Measurements from ENCODE around the gene CDKN1B. TPM values are rescaled to one million over a fixed set of nuclear protein-coding genes. Genes with fewer than 3 reads are reported as not detected.

CDKN1B gene
- total and polyA plus RNA-seq, 7 donors: 36.8 to 106 (median 52.5) TPM

DNA sequence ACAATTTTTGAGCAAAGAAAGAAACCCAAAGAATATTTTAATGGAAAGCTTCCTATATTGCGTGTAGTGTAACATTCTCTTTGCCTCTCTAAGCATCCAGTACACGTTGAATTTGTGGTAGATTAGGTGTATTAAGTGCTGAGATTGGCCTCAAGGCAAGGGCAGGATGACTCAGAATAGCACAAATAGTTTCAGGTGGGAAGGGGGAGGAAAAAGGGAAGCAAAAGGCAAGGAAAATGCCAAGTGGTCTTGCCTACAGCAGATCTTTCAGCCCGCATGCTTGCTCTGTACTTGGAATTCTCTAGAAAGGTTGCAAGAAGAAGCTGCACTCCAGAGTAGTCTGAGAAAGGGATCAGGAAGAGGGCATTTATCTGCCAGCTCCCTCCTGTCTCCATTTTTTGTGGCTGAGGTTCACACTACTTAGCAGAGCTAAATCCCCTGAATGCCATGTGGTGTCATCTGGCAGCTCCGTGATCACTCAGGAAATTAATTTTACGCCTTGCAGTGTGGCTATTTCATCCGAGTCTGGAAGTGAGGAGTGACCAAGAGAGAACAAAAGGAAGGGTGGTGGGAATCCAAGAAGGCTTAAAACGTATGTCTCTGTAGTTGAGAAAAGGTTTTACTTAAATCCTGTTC is 28.5 kb downstream of the CDKN1B start:
- Histone ChIP-seq H3K36me3 (no peaks in the 10 kb centered on the region), H3K9me3 (no peaks in the 10 kb centered on the region), H3K27ac (no peak overlapping the region), H3K4me1 (peaks cover 0 to 16% (median 3%) of the 10 kb centered on the region in 4 donors), H3K27me3 (no peaks in the 10 kb centered on the region), H3K4me3 (no peak overlapping the region)
- TF ChIP-seq POLR2AphosphoS5 (IDR thresholded peaks at IDR 0.05) (no peak), POLR2A (IDR thresholded peaks at IDR 0.05) (no peak), EP300 (IDR thresholded peaks at IDR 0.05) (no peak)
- TF ChIP-seq, protein P1, sequence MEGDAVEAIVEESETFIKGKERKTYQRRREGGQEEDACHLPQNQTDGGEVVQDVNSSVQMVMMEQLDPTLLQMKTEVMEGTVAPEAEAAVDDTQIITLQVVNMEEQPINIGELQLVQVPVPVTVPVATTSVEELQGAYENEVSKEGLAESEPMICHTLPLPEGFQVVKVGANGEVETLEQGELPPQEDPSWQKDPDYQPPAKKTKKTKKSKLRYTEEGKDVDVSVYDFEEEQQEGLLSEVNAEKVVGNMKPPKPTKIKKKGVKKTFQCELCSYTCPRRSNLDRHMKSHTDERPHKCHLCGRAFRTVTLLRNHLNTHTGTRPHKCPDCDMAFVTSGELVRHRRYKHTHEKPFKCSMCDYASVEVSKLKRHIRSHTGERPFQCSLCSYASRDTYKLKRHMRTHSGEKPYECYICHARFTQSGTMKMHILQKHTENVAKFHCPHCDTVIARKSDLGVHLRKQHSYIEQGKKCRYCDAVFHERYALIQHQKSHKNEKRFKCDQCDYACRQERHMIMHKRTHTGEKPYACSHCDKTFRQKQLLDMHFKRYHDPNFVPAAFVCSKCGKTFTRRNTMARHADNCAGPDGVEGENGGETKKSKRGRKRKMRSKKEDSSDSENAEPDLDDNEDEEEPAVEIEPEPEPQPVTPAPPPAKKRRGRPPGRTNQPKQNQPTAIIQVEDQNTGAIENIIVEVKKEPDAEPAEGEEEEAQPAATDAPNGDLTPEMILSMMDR (IDR thresholded peaks at IDR 0.05): no peak
- intact Hi-C loops (cut with DNase I): no loop called here
- DNase-seq: no peak
- 75 to 88% methylated on average over 7 of the region's 7 CpGs for WGBS, 2 donors

DNA sequence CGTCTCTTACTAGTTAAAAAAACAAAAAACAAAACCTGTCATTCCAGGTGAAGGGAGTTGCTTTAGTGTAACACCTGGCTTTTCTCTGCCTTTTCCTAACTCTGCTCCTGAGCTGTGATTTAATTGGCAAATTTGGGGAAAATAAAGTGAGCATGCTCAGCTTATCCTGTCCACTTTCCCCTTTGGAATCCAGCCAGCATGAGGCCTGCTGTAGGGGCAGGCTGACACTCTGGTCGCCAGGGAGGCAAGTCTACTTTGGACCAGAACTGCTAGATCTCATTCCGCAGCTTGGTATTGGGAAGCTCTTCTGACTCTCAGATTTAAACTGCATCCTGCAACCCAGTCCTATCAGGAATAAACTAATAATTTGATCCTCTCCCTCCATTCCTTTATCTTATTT is 30.1 kb downstream of the CDKN1B start:
- 47 to 78% methylated on average over 3 of the region's 3 CpGs for WGBS, 2 donors
- no peak overlapping the region for H3K4me3 ChIP-seq
- H3K9me3 ChIP-seq: no peaks in the 10 kb centered on the region
- peaks cover 0 to 6% (median 0%) of the 10 kb centered on the region in 4 donors for H3K4me1 ChIP-seq
- H3K36me3 ChIP-seq: no peaks in the 10 kb centered on the region
- TF ChIP-seq, protein P1 (IDR thresholded peaks at IDR 0.05): no peak
- TF ChIP-seq POLR2AphosphoS5 (IDR thresholded peaks at IDR 0.05): no peak
- DNase-seq: no peak
- no peaks in the 10 kb centered on the region for H3K27me3 ChIP-seq
- no peak overlapping the region for H3K27ac ChIP-seq
- intact Hi-C loops (cut with DNase I): no loop called here

DNA sequence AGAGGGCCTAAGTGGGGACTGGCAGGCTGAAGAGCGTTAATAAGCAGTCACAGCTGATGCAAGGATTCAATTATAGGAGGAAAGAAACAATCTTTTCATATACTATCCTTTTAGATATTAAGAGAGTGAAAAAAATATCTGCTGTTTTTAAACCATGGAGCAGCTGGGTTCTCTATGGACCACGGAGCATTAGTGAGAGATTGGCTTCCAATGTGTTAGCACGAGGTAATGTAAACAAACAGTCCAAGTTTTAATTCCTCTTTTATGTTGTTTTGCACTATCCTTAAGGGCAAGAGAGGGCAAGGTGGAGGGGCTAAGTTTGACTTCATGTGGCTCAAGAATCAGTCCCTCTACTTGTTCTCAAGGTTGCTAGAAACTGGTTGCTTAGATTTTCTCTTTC is 30.9 kb downstream of the CDKN1B start:
- H3K27me3 ChIP-seq: no peaks in the 10 kb centered on the region
- no peaks in the 10 kb centered on the region for H3K36me3 ChIP-seq
- peaks cover 0 to 6% (median 0%) of the 10 kb centered on the region in 4 donors for H3K4me1 ChIP-seq
- no peak for DNase-seq
- TF ChIP-seq POLR2A (IDR thresholded peaks at IDR 0.05): no peak
- TF ChIP-seq EP300 (IDR thresholded peaks at IDR 0.05): no peak
- TF ChIP-seq POLR2AphosphoS5 (IDR thresholded peaks at IDR 0.05): no peak
- TF ChIP-seq, protein P1 (IDR thresholded peaks at IDR 0.05): no peak
- no peak overlapping the region for H3K27ac ChIP-seq
- no peaks in the 10 kb centered on the region for H3K9me3 ChIP-seq
- H3K4me3 ChIP-seq: no peak overlapping the region
- intact Hi-C loops (cut with DNase I): no loop called here
- WGBS, 2 donors: 47 to 57% methylated on average over 3 of the region's 3 CpGs

DNA sequence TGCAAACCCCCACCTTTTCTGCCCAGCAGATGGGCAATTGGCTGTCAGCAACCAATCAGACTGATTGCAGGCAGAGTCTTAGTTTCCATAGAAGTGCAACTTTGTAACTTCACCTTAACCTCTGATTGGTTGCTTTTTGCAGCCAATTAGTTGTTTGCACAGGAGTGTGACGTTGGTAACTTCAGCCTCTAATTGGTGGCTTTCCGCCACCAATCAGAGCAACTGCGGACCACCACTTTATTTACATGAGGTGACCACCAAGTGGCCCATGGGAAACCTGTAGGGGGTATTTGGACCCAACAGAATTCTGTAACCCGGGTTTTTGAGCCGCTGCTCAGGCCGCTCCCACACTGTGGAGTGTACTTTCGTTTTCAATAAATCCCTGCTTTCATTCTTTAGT is 32.3 kb downstream of the CDKN1B start:
- peak overlapping the region in 3 of 4 donors; percentile 13 to 27 (median 17) for H3K4me3 ChIP-seq

More for the DNA sequence above, 32.3 kb downstream of the CDKN1B start:
- 38 to 85% methylated on average over 7 of the region's 7 CpGs for WGBS, 2 donors
- no peaks in the 10 kb centered on the region for H3K27me3 ChIP-seq
- no peaks in the 10 kb centered on the region for H3K36me3 ChIP-seq
- H3K4me1 ChIP-seq: peaks cover 0 to 6% (median 0%) of the 10 kb centered on the region in 4 donors
- no peaks in the 10 kb centered on the region for H3K9me3 ChIP-seq
- intact Hi-C loops (cut with DNase I): no loop called here
- H3K27ac ChIP-seq: peak overlapping the region in 1 of 4 donors; percentile 27
- no peak for DNase-seq
- TF ChIP-seq, protein P1 (IDR thresholded peaks at IDR 0.05): no peak
- TF ChIP-seq EP300 (IDR thresholded peaks at IDR 0.05): no peak
- no peak for TF ChIP-seq POLR2AphosphoS5 (IDR thresholded peaks at IDR 0.05)
- TF ChIP-seq POLR2A (IDR thresholded peaks at IDR 0.05): no peak
